Common myeloid progenitor, CD34-positive (primary cell): ENCODE results near the gene LRRC8D.

Experiments
- CTCF ChIA-PET: fragments of 350-600 bp; sonication (Branson Sonifier 250); formaldehyde crosslinking; loops from one replicate; lab custom pipeline; 2021; ENCODE audit warnings: antibody characterized with exemption; lab: Charles Lee
- POLR2A ChIA-PET: fragments of 350-600 bp; sonication (Branson Sonifier 250); formaldehyde crosslinking; loops from one replicate; lab custom pipeline; 2021; ENCODE audit warnings: antibody characterized with exemption; lab: Charles Lee
- DNase-seq, 3 donors: peaks; one replicate each; pipeline versions ENCODE4 v3.0.0 to v3.0.0-alpha.2; 2013
- H3K27ac ChIP-seq, 2 experiments: 1 replicate in 1 of 2; 2 replicates in 1 of 2; pipeline ENCODE4 v1.7.0; 2013; ENCODE audit warnings: inconsistent platforms in 2 of 2, low read length in 2 of 2, mild to moderate bottlenecking in 2 of 2, low read depth in 1 of 2, moderate library complexity in 1 of 2; ENCODE audit not compliant: severe bottlenecking in 2 of 2, insufficient read depth in 1 of 2, poor library complexity in 1 of 2
- H3K27me3 ChIP-seq, 5 experiments: replicated peaks in 2 of 5; 1 replicate in 3 of 5; 2 replicates in 2 of 5; pipeline versions ENCODE4 v1.6.1 to v1.7.0; 2013; ENCODE audit warnings: low read length in 4 of 5, mild to moderate bottlenecking in 2 of 5, moderate library complexity in 2 of 5, inconsistent platforms in 1 of 5; ENCODE audit not compliant: insufficient read depth in 5 of 5, control insufficient read depth in 4 of 5
- H3K36me3 ChIP-seq, 4 experiments: 1 replicate in 2 of 4; 2 replicates in 2 of 4; pipeline versions ENCODE4 v1.6.1 to v1.7.0; 2013; ENCODE audit warnings: low read length in 3 of 4, control low read depth in 1 of 4, mild to moderate bottlenecking in 1 of 4; ENCODE audit not compliant: control insufficient read depth in 4 of 4, insufficient read depth in 4 of 4
- H3K4me1 ChIP-seq, 4 experiments: 1 replicate in 3 of 4; 2 replicates in 1 of 4; pipeline versions ENCODE4 v1.6.1 to v1.7.1; 2013; ENCODE audit warnings: low read length in 3 of 4, mild to moderate bottlenecking in 3 of 4, control low read depth in 1 of 4, inconsistent platforms in 1 of 4, moderate library complexity in 1 of 4; ENCODE audit not compliant: control insufficient read depth in 4 of 4, insufficient read depth in 4 of 4; ENCODE audit errors: control extremely low read depth in 1 of 4
- H3K4me3 ChIP-seq, 7 experiments: 1 replicate in 4 of 7; 2 replicates in 3 of 7; pipeline versions ENCODE4 v1.5.1 to v1.7.0; 2013; ENCODE audit warnings: mild to moderate bottlenecking in 7 of 7, low read length in 6 of 7, moderate library complexity in 6 of 7, inconsistent platforms in 2 of 7, low read depth in 2 of 7, control low read depth in 1 of 7; ENCODE audit not compliant: insufficient read depth in 4 of 7, control insufficient read depth in 1 of 7; ENCODE audit errors: extremely low read depth in 1 of 7
- H3K9me3 ChIP-seq, 5 experiments: 1 replicate in 4 of 5; 2 replicates in 1 of 5; pipeline versions ENCODE4 v1.6.1 to v1.7.1; 2013; ENCODE audit warnings: low read length in 4 of 5, mild to moderate bottlenecking in 2 of 5, inconsistent platforms in 1 of 5, low read depth in 1 of 5, moderate library complexity in 1 of 5; ENCODE audit not compliant: control insufficient read depth in 4 of 5, insufficient read depth in 2 of 5; ENCODE audit errors: control extremely low read depth in 1 of 5
- WGBS: methylation state at CpG from one replicate; pipeline ENCODE4 v1.1.5; 2013; ENCODE audit not compliant: insufficient coverage; 5-methylcytosine and 5-hydroxymethylcytosine counted together

The LRRC8D gene

DNA sequence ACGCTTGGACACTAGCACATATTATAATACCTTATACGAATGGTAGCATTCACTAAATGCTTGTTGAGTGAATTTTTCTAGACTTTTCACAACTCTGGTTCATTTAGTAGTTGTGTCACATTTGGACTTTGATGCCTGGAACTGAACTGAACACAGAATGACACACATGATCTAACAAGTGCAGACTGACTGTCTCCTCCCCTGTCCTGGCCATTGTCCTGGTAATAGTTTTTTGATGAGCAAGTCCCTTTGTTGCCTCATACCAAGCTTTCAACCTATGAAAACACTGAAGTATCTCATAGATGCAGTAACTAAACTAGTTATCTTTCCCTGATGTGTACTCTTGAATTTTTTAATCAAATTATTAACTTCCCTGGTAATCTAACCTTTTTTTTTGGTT is 66.4 kb downstream of the LRRC8D start:
- H3K36me3 ChIP-seq = peaks cover 2 to 31% (median 5%) of the 10 kb centered on the region in 4 experiments
- no peak overlapping the region for H3K4me3 ChIP-seq
- DNase-seq = no peak
- no peaks in the 10 kb centered on the region for H3K27me3 ChIP-seq
- H3K27ac ChIP-seq = no peak overlapping the region
- ChIA-PET CTCF (no interaction called here), POLR2A (no interaction called here)
- WGBS = 100% methylated on average over 1 of the region's 2 CpGs
- no peaks in the 10 kb centered on the region for H3K9me3 ChIP-seq
- peaks cover 0 to 10% (median 3%) of the 10 kb centered on the region in 4 experiments for H3K4me1 ChIP-seq

DNA sequence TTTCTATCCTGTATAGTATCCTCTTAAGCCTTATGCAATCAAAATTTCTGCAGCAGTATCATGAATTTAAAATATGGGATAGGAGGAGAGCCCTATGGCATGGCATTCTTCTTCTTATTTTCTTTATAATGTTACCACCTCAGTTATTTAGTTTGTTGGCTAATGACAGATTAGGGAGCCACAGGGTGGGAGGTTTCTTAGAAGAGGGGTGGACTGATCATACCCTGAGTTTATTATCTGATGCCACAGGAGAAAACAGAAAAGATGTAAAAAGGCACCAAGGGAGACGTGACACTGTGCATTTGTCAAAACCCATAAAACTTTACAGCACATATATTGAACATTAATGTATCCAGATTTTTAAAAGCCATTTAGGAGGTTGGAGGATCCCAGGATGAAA is 66.9 kb downstream of the LRRC8D start:
- WGBS = no CpG with 5 or more reads among the region's 1 CpG
- Histone ChIP-seq H3K4me3 (no peak overlapping the region), H3K27ac (no peak overlapping the region), H3K9me3 (no peaks in the 10 kb centered on the region), H3K4me1 (peaks cover 0 to 10% (median 3%) of the 10 kb centered on the region in 4 experiments), H3K36me3 (peaks cover 2 to 29% (median 5%) of the 10 kb centered on the region in 4 experiments), H3K27me3 (no peaks in the 10 kb centered on the region)
- ChIA-PET CTCF (no interaction called here), POLR2A (no interaction called here)
- DNase-seq = no peak

- H3K27ac ChIP-seq = peak overlapping the region in 1 of 2 experiments; percentile 47
- peaks cover 2 to 24% (median 5%) of the 10 kb centered on the region in 4 experiments for H3K36me3 ChIP-seq
These were observed 67.9 kb downstream of the LRRC8D start for GRCh38 chr1:89888480-89889322.

GRCh38 chr1:89889323-89889615 is 68.4 kb downstream of the LRRC8D start:
- DNase-seq = no peak
- CTCF ChIA-PET = no interaction called here
- Histone ChIP-seq H3K9me3 (no peaks in the 10 kb centered on the region), H3K4me1 (peaks cover 0 to 16% (median 6%) of the 10 kb centered on the region in 4 experiments), H3K27me3 (no peaks in the 10 kb centered on the region), H3K27ac (peak overlapping the region in 1 of 2 experiments; percentile 47), H3K36me3 (peaks cover 2 to 18% (median 5%) of the 10 kb centered on the region in 4 experiments), H3K4me3 (no peak overlapping the region)
- POLR2A ChIA-PET = interaction anchor here (0.6 kb wide), 1 partner anchor 26 kb away, joined by 3 read pairs; no protein-coding TSS in a partner anchor

More at GRCh38 chr1:89888480-89889322, 67.9 kb downstream of the LRRC8D start:
- 81% methylated on average over 3 of the region's 5 CpGs for WGBS
- CTCF ChIA-PET = interaction anchor here (1.0 kb wide), 1 partner anchor 12 kb away, joined by 4 read pairs; no protein-coding TSS in a partner anchor
- Histone ChIP-seq H3K9me3 (no peaks in the 10 kb centered on the region), H3K4me1 (peaks cover 0 to 10% (median 3%) of the 10 kb centered on the region in 4 experiments), H3K4me3 (no peak overlapping the region), H3K27me3 (no peaks in the 10 kb centered on the region)
- POLR2A ChIA-PET = interaction anchor here (0.6 kb wide), 1 partner anchor 25 kb away, joined by 3 read pairs; no protein-coding TSS in a partner anchor
- peak in 1 of 3 donors; percentile 59 for DNase-seq

DNA sequence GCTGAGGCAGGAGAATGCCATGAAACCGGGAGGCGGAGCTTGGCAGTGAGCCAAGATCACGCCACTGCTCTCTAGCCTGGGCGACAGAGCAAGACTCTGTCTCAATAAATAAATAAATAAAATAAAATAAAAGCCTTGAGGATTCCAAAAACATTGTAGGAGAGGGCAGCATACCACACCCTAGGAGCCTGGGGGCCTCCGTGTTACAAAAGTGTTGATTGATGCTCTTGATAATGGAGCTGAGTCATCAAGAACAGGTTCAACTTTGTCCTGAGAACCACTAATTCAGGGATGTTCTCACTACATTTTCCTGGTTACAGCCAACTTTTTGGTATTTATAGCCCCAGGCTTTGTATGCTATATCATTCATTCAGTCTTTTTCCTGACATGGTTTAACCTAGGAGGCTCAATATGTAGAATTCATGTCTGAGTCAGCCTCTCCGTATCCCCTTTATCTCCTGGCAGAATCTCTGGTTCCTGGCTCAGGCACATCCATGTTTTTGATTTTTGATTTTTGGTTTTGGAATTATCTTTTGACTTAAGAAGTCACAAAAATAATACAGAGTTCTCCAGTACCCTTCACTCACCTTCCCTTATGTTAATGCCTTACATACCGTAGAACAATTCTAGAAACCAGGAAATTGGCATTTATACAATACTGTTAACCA is 69.4 kb downstream of the LRRC8D start:
- Histone ChIP-seq H3K36me3 (peaks cover 0 to 15% (median 3%) of the 10 kb centered on the region in 4 experiments), H3K27me3 (no peaks in the 10 kb centered on the region), H3K9me3 (no peaks in the 10 kb centered on the region), H3K4me1 (peaks cover 0 to 17% (median 6%) of the 10 kb centered on the region in 4 experiments), H3K27ac (peak overlapping the region in 1 of 2 experiments; percentile 59), H3K4me3 (no peak overlapping the region)
- peak in 1 of 3 donors; percentile 51 for DNase-seq
- ChIA-PET CTCF (no interaction called here), POLR2A (no interaction called here)
- WGBS = 98% methylated on average over 4 of the region's 7 CpGs

DNA sequence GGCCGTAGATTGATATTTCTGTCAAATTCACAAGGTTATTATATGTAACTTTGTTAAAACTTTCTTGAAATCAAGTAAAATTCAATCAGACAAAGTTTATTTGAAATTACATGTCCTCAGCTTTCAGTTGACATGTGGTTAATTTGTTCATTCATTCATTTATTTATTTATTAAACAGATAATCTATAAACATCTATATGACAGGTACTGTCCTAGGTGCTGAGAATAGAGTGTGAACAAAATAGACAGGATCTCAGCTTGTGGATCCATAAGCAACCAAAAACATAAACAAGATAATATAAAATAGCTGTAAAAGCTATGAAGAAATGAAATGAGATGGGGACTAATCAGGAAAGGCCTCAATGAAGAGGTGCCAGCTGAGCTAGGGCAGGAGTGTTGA is 72.0 kb downstream of the LRRC8D start:
- CTCF ChIA-PET = interaction anchor here (0.6 to 1.3 kb wide), 2 partner anchors 14 to 64 kb away, joined by 3 to 6 read pairs; no protein-coding TSS in a partner anchor
- POLR2A ChIA-PET = no interaction called here

More for the DNA sequence above, 72.0 kb downstream of the LRRC8D start:
- Histone ChIP-seq H3K36me3 (peaks cover 0 to 20% (median 1%) of the 10 kb centered on the region in 4 experiments), H3K4me1 (peaks cover 0 to 37% (median 20%) of the 10 kb centered on the region in 4 experiments), H3K4me3 (no peak overlapping the region), H3K27me3 (no peaks in the 10 kb centered on the region), H3K27ac (no peak overlapping the region), H3K9me3 (no peaks in the 10 kb centered on the region)
- no CpG with 5 or more reads among the region's 1 CpG for WGBS
- no peak for DNase-seq
